HEK293 (cell line): ENCODE data around the gene ATP8B1.

Experiments used
- CTCF ChIA-PET: fragments of 350-600 bp; formaldehyde crosslinking; extraction: SDS; loops from one replicate; lab custom pipeline; 2021; ENCODE audit warnings: antibody characterized with exemption; lab: Yijun Ruan, JAX
- POLR2A ChIA-PET: fragments of 300-600 bp; formaldehyde crosslinking; extraction: SDS; loops from one replicate; lab custom pipeline; 2020; ENCODE audit warnings: antibody characterized with exemption, inconsistent platforms; lab: Yijun Ruan, JAX
- H3K27ac ChIP-seq: fragments of 200-500 bp; sonication (Bioruptor generic); 2 replicates; pipeline ENCODE4 v1.5.1; 2014; ENCODE audit warnings: low read depth, low read length, control low read depth, inconsistent platforms; ENCODE audit errors: extremely low read depth
- H3K36me3 ChIP-seq, 2 experiments: fragments of 200-500 bp in 1 of 2; sonication (Bioruptor generic) in 1 of 2; 1 replicate in 1 of 2; 2 replicates in 1 of 2; pipeline ENCODE4 v1.5.1; 2014 to 2017; ENCODE audit warnings: inconsistent platforms in 2 of 2, low read length in 2 of 2; ENCODE audit not compliant: control insufficient read depth in 2 of 2, insufficient read depth in 1 of 2
- H3K4me1 ChIP-seq: fragments of 200-500 bp; sonication (Bioruptor generic); 2 replicates; pipeline ENCODE4 v1.5.1; 2014; ENCODE audit warnings: mild to moderate bottlenecking, low read length, inconsistent platforms; ENCODE audit not compliant: control insufficient read depth, insufficient read depth
- H3K4me3 ChIP-seq: 2 replicates; pipeline ENCODE4 v1.5.1; 2011; ENCODE audit warnings: low read depth, mild to moderate bottlenecking, control low read depth, low read length, moderate library complexity
- H3K9me3 ChIP-seq: fragments of 200-500 bp; sonication (Bioruptor generic); 2 replicates; pipeline ENCODE4 v1.5.1; 2014; ENCODE audit warnings: low read depth, low read length, inconsistent platforms; ENCODE audit not compliant: control insufficient read depth, insufficient read depth
- FEZF1 ChIP-seq: fragments of 450-650 bp; formaldehyde crosslinking; IDR thresholded peaks from 2 replicates; pipeline ENCODE4 v1.5.1; 2016; ENCODE audit warnings: missing biosample characterization, missing genetic modification characterization
- HOXD13 ChIP-seq: sonication (generic); formaldehyde crosslinking; IDR thresholded peaks from 2 replicates; pipeline ENCODE4 v1.8.0; 2022; ENCODE audit warnings: missing genetic modification reagents, borderline replicate concordance
- IKZF3 ChIP-seq: fragments of 450-650 bp; IDR thresholded peaks from 2 replicates; pipeline ENCODE4 v1.5.0; 2018; ENCODE audit warnings: missing biosample characterization, mild to moderate bottlenecking, missing genetic modification characterization, moderate library complexity
- KLF17 ChIP-seq: fragments of 450-650 bp; formaldehyde crosslinking; IDR thresholded peaks from 2 replicates; pipeline ENCODE4 v1.5.1; 2016; ENCODE audit warnings: missing biosample characterization, missing genetic modification characterization
- KLF7 ChIP-seq: fragments of 450-650 bp; formaldehyde crosslinking; IDR thresholded peaks from 2 replicates; pipeline ENCODE4 v1.5.1; 2016; ENCODE audit warnings: missing biosample characterization, missing genetic modification characterization, borderline replicate concordance
- KLF9 ChIP-seq: fragments of 450-650 bp; formaldehyde crosslinking; IDR thresholded peaks from 2 replicates; pipeline ENCODE4 v1.5.1; 2016; ENCODE audit warnings: missing biosample characterization, missing genetic modification characterization, low read depth
- PRDM1 ChIP-seq: fragments of 450-650 bp; formaldehyde crosslinking; IDR thresholded peaks from 2 replicates; pipeline ENCODE4; 2016; ENCODE audit warnings: missing biosample characterization, missing genetic modification characterization
- PRDM4 ChIP-seq: fragments of 450-650 bp; formaldehyde crosslinking; IDR thresholded peaks from 2 replicates; pipeline ENCODE4 v1.5.1; 2017; ENCODE audit warnings: missing biosample characterization, missing genetic modification characterization
- ZBTB17 ChIP-seq: fragments of 450-650 bp; formaldehyde crosslinking; IDR thresholded peaks from 2 replicates; pipeline ENCODE4 v1.5.1; 2016; ENCODE audit warnings: missing biosample characterization, missing genetic modification characterization
- ZEB2 ChIP-seq: fragments of 450-650 bp; formaldehyde crosslinking; IDR thresholded peaks from 2 replicates; pipeline ENCODE4 v1.5.1; 2016; ENCODE audit warnings: missing biosample characterization, missing genetic modification characterization
- ZFP37 ChIP-seq: fragments of 450-650 bp; formaldehyde crosslinking; IDR thresholded peaks from 2 replicates; pipeline ENCODE4 v1.5.1; 2016; ENCODE audit warnings: missing biosample characterization, missing genetic modification characterization
- ZIC2 ChIP-seq: fragments of 450-650 bp; formaldehyde crosslinking; IDR thresholded peaks from 2 replicates; pipeline ENCODE4 v1.5.1; 2016; ENCODE audit warnings: missing biosample characterization, missing genetic modification characterization
- ZNF121 ChIP-seq: fragments of 450-650 bp; formaldehyde crosslinking; IDR thresholded peaks from 2 replicates; pipeline ENCODE4 v1.5.1; 2016; ENCODE audit warnings: missing biosample characterization, missing genetic modification characterization
- ZNF175 ChIP-seq: fragments of 450-650 bp; formaldehyde crosslinking; IDR thresholded peaks from 2 replicates; pipeline ENCODE4 v1.5.1; 2016; ENCODE audit warnings: missing biosample characterization, missing genetic modification characterization
- ZNF280C ChIP-seq: fragments of 450-650 bp; formaldehyde crosslinking; IDR thresholded peaks from 2 replicates; pipeline ENCODE4 v1.5.1; 2016; ENCODE audit warnings: missing biosample characterization, missing genetic modification characterization
- ZNF335 ChIP-seq: fragments of 450-650 bp; formaldehyde crosslinking; conservative IDR thresholded peaks from 2 replicates; pipeline ENCODE4 v1.5.1; 2016; ENCODE audit warnings: missing biosample characterization, missing genetic modification characterization
- ZNF362 ChIP-seq: fragments of 450-650 bp; formaldehyde crosslinking; IDR thresholded peaks from 2 replicates; pipeline ENCODE4 v1.5.1; 2016; ENCODE audit warnings: missing biosample characterization, missing genetic modification characterization
- ZNF37A ChIP-seq: fragments of 450-650 bp; IDR thresholded peaks from 2 replicates; pipeline ENCODE4 v1.5.1; 2018; ENCODE audit warnings: missing biosample characterization, missing genetic modification characterization
- ZNF404 ChIP-seq: fragments of 450-650 bp; formaldehyde crosslinking; IDR thresholded peaks from 2 replicates; pipeline ENCODE4 v1.5.1; 2017; ENCODE audit warnings: missing biosample characterization, missing genetic modification characterization
- ZNF558 ChIP-seq: fragments of 450-650 bp; formaldehyde crosslinking; IDR thresholded peaks from 2 replicates; pipeline ENCODE4 v1.5.1; 2016; ENCODE audit warnings: missing biosample characterization, missing genetic modification characterization
- ZNF585B ChIP-seq: fragments of 450-650 bp; formaldehyde crosslinking; IDR thresholded peaks from 2 replicates; pipeline ENCODE4 v1.5.1; 2016; ENCODE audit warnings: missing biosample characterization, missing genetic modification characterization
- ZNF623 ChIP-seq: fragments of 450-650 bp; formaldehyde crosslinking; IDR thresholded peaks from 2 replicates; pipeline ENCODE4 v1.5.1; 2016; ENCODE audit warnings: missing biosample characterization, missing genetic modification characterization
- ZNF624 ChIP-seq: fragments of 450-650 bp; formaldehyde crosslinking; IDR thresholded peaks from 2 replicates; pipeline ENCODE4 v1.5.1; 2017; ENCODE audit warnings: missing biosample characterization, missing genetic modification characterization
- ZNF626 ChIP-seq: fragments of 450-650 bp; sonication (Bioruptor Pico); formaldehyde crosslinking; IDR thresholded peaks from 2 replicates; pipeline ENCODE4 v1.5.1; 2018; ENCODE audit warnings: missing biosample characterization, missing genetic modification characterization, inconsistent platforms
- ZNF645 ChIP-seq: fragments of 450-650 bp; formaldehyde crosslinking; IDR thresholded peaks from 2 replicates; pipeline ENCODE4; 2016; ENCODE audit warnings: missing biosample characterization, missing genetic modification characterization
- ZNF747 ChIP-seq: fragments of 450-650 bp; formaldehyde crosslinking; IDR thresholded peaks from 2 replicates; pipeline ENCODE4 v1.5.1; 2016; ENCODE audit warnings: missing biosample characterization, missing genetic modification characterization
- ZNF785 ChIP-seq: fragments of 450-650 bp; formaldehyde crosslinking; IDR thresholded peaks from 2 replicates; pipeline ENCODE4 v1.5.1; 2016; ENCODE audit warnings: missing biosample characterization, missing genetic modification characterization
- ZSCAN30 ChIP-seq: fragments of 450-650 bp; IDR thresholded peaks from 2 replicates; pipeline ENCODE4 v1.5.1; 2018; ENCODE audit warnings: missing biosample characterization, mild to moderate bottlenecking, missing genetic modification characterization, moderate library complexity

The ATP8B1 gene

GRCh38 chr18:57670046-57670445, 133.1 kb downstream of the ATP8B1 start:
- H3K27ac ChIP-seq = no peak overlapping the region
- ChIA-PET CTCF (interaction anchor here (0.6 to 0.7 kb wide), 4 partner anchors 45 to 182 kb away, joined by 3 read pairs; no protein-coding TSS in a partner anchor), POLR2A (no interaction called here)
- H3K9me3 ChIP-seq = no peaks in the 10 kb centered on the region
- H3K4me1 ChIP-seq = peaks cover 6% of the 10 kb centered on the region; the same call in 1 of the 2 replicates
- H3K36me3 ChIP-seq = no peaks in the 10 kb centered on the region
- TF ChIP-seq PRDM4 (tag by site-specific recombination) (no peak), ZNF585B (tag by site-specific recombination) (no peak), ZNF404 (tag by site-specific recombination) (no peak), PRDM1 (tag by site-specific recombination) (no peak), ZNF558 (tag by site-specific recombination) (no peak), ZNF626 (tag by site-specific recombination) (no peak), KLF17 (tag by site-specific recombination) (no peak), IKZF3 (tag by site-specific recombination) (no peak), ZNF37A (no peak), ZNF121 (tag by site-specific recombination) (no peak), ZNF747 (tag by site-specific recombination) (no peak), ZNF624 (tag by site-specific recombination) (no peak), ZNF335 (no peak), HOXD13 (no peak), FEZF1 (no peak)
- no peak overlapping the region for H3K4me3 ChIP-seq

GRCh38 chr18:57668021-57668420, 135.1 kb downstream of the ATP8B1 start:
- Histone ChIP-seq H3K27ac (no peak overlapping the region), H3K9me3 (no peaks in the 10 kb centered on the region), H3K4me1 (peaks cover 6% of the 10 kb centered on the region; the same call in 1 of the 2 replicates), H3K36me3 (no peaks in the 10 kb centered on the region)
- TF ChIP-seq ZNF280C (tag by site-specific recombination) (no peak), ZBTB17 (tag by site-specific recombination) (no peak), ZIC2 (no peak), ZNF362 (tag by site-specific recombination) (no peak), ZFP37 (tag by site-specific recombination) (no peak), ZEB2 (tag by site-specific recombination) (no peak), ZNF785 (tag by site-specific recombination) (no peak), ZSCAN30 (tag by site-specific recombination) (no peak), ZNF645 (tag by site-specific recombination) (no peak), KLF7 (tag by site-specific recombination) (no peak), KLF9 (tag by site-specific recombination) (no peak), ZNF623 (tag by site-specific recombination) (no peak), ZNF175 (tag by site-specific recombination) (no peak)
- TF ChIP-seq, all 188 proteins: peak for 0
- ChIA-PET CTCF (interaction anchor here (1.1 kb wide), 1 partner anchor 135 kb away, joined by 3 read pairs; no protein-coding TSS in a partner anchor), POLR2A (no interaction called here)
- no peak overlapping the region for H3K4me3 ChIP-seq
